EH (cell line): ENCODE measurements around the gene MYO16.
"Not testable (repeated sequence)": the region's sequence is repeated elsewhere in the genome, so short reads cannot be mapped to it uniquely, and the experiment has no call there.

Source experiments
- DNase-seq: peaks from one replicate; pipeline ENCODE4 v3.0.0-alpha.2; 2015; ENCODE audit warnings: low read depth

The MYO16 gene

DNA sequence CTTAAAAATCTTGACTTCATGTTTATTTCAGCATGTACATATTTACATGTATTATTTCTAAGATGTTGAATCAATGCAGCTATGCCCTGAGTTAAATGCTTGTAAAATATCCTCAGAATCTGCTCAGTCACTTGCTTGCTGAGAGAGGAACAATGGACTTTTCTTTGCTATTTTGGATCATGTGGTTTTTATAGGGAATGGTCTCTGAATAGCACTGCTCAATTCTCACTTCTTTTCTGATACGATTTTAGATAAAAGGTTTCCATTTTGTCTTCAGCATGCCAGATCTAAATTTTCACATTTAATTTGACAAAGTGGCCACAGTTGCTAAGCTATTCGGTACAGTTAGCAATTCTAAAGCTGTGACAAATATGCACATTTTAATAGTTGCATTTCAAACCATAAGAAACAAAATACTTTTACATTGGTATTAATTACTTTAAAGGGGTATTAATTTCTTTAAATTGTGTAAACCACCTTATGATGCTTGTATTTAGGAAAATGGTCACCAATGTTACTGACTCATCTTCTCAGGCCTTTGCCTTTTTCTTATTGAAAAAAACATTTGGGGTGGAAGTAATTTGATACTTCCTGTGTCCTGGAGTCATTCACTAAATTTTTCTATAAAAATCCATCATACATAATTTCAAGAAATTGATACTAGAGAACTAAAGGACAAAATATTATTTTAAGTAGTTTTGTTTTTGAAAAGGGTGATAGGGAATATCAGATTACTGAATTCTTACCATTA, 113.5 kb downstream of the MYO16 start:
- no peak for DNase-seq

DNA sequence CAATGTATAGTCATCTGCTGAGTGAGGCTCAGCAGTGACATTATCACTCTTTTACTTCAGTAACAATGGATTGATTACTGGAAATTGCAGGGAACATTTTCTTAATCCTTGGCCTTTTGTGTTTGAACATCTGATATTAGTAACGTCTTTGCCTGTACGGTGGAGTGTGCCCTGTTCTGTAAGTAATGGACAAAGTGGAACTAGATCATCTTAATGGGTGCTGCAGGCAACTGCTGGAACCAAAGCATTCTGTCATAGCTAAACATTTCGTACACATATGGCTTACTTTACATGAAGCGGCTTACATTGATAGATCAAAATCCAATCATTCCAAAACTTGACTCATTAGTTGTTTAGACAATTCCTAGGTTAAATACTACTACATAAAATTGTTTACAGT, 114.1 kb downstream of the MYO16 start:
- no peak for DNase-seq

DNA sequence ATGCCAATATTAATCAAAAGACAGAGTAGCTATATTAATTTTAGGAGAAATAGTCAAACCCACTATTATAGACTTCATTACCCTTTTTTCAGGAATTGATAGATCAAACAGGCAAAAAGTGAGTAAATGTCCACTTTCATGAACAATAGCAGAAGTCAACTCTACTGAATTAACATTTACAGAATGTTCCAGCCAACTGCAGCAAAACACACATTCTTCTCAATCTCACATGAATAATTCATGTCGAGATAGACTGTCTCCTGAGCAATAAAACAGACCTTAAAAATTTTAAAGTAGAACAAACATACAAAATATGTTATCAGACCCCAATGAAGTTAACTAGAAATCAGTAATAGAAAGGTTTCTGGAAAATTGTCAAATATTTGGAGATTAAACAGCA, 118.4 kb downstream of the MYO16 start:
- no peak for DNase-seq

DNA sequence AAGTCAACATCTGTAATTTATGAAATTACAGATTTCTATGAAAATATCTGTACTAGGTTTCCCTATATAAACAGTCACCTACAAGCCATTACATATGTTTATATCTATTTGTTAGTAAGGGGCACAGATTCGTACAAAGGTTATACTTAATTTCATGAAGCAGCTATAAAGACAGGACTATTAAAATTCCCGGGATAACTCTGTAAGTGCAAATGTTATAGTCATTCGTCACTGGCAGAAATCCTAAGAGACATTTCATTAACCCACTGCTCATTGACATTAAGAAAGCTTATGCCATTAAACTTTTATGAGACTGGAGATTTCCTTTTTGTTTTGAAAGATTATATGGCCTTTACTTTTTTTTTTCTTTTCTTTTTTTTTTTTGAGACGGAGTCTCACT, 122.9 kb downstream of the MYO16 start:
- DNase-seq = no peak

DNA sequence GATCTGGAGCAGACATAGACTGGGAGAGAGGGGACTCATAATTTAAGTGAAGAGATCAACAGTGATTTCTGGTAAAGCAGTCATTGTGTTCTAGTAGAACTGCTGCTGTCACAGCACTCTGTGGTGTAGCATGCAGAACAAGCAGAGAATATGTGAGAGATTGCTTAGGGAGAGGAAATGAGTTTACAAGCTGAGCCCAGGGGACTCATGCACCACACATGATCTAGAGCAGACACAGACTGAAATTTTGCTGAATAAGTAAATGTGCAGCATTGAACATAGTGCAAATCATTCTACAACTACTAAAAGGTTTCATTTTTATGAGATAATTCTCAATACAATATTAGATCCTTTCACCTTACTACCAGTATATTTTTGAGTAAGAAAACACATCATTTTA, 125.7 kb downstream of the MYO16 start:
- DNase-seq = no peak

DNA sequence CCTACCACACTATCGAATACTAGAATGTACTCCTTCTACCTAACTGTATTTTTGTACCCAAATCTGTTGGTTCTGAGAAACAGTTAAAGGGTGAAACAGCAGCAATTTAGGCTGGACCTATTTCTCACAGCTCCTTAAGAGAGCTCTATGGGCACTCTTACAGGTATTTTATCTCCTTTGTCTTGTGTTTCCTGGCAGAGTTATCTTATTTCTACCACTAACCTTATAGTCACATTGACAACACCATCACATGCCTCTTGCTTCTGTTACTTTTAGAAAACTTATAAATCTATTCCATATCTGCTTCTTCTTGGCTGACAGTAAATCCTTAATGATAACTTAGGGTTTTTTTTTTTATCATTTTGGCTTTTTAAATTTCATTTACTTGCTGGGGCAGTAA, 130.7 kb downstream of the MYO16 start:
- no peak for DNase-seq

- no peak for DNase-seq
These were observed 131.1 kb downstream of the MYO16 start for GRCh38 chr13:108760541-108760940.

DNA sequence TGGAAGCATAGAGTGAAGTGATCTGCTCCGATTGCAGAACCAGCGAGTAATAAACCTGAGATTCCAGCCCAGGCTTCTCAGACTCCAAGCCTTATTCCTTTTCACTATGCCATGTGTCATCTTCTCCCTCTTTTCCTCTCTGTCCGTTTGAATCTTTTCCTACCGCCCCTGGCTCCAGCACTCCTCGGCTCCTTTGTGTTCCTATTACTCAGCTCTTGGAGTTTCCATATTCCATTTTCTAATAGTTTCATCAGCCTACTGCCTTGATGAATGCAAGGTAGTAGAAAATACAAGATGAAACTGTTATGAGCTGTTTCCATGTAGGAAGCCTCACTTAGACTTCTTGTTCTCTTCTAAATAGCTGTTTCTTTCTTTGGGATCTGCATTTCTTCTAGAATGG, 138.6 kb downstream of the MYO16 start:
- no peak for DNase-seq

- no peak for DNase-seq
These were observed 140.0 kb downstream of the MYO16 start for GRCh38 chr13:108769213-108770070.

GRCh38 chr13:108775597-108775996, 146.2 kb downstream of the MYO16 start:
- no peak for DNase-seq

- no peak for DNase-seq
These were observed 147.2 kb downstream of the MYO16 start for GRCh38 chr13:108776650-108777049.

- no peak for DNase-seq
These were observed 148.3 kb downstream of the MYO16 start for GRCh38 chr13:108777421-108778420.

DNA sequence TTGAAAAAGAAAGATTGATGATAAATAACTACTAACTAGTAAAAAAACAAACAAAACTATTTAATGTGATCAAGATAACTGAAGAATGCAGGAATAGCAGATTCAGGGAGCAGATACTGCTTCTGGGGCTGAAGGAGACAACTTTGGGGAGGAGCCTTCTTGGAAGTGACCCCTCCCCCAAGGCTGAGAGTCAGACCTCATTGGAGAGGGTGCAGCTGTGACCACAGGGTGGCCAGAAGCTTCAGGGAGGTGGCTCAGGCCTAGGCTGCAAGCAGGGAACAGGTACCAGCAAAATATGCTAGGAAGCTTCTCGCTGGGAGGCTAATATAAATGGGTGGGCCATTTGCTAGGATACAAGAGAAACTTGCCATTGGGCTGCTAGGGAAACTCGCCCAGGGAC, 149.9 kb downstream of the MYO16 start:
- no peak for DNase-seq

GRCh38 chr13:108780706-108781105, 151.3 kb downstream of the MYO16 start:
- no peak for DNase-seq

DNA sequence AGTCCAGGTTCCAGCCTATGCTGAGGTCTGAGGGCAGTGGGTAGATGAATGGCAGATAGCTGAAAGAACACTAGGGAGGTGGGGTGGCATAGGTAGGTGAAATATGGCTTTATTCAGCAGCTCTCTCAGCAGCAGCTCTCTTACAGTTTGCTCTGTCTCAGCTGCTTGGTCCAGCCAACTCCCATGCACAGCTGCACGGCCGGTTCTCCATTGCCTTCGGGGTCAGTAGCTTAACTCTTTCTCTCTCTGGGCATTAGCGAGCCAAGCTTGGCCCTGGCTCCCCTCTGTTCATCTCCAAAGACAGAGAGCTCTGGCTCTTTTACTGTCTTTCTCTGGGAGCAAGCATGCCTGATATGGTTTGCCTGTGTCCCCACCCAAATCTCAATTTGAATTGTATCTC, 151.9 kb downstream of the MYO16 start:
- DNase-seq = no peak

GRCh38 chr13:108782480-108782879, 153.1 kb downstream of the MYO16 start:
- not testable (repeated sequence) for DNase-seq

DNA sequence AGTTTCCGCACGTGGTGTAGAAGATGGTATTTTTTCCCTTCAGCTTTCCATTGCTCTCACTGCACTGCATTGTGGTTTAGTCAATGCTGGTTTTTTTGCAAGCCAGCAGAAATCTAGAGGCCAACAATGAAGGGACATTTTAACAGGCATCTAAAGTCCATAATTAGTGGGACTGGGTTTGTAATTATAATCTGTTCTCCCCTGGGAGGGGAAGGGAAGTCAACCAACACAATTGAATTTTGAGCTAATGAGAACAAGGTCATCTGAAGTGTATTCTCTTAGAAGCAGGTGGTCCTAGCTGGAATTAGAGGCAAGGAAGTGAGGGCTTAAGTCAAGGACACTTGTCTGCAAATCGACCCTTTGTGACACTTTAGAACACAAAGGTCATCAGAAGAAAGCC, 156.4 kb downstream of the MYO16 start:
- DNase-seq = no peak

DNA sequence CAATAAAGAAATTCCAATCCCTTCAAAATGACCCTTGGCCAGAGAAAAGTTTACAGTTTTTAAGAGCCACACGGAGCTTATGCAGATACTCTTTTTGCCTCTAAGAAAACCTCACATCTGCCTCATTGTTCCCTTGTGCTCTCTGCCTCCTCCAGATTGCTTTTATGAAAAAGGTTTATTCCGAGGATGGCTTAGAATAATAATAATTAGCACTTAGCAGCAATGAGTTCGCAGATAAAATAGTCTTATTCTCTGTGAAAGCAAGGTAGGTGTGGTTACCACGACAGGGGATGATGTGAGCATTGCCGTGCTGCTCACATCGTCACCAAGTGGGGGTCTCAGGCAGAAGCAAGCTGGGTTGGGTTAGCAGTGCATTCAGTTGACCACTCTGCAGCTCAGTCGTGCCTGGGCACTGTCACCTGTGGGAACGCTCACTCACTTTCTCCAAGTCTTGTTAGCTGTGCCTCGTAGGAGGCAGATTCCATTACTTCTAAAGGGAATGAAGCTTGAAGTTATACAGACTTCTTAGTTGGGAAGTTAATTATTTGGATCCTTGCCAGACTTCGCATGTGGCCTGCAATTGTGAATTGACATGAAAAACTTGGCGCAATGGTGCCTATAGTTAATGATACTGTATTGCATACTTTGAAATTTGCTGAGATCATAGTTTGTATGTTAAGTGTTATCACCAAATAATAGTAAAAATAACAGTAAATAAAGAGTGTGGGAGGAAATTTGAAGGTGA, 157.2 kb downstream of the MYO16 start:
- no peak for DNase-seq

GRCh38 chr13:108787700-108788414, 158.4 kb downstream of the MYO16 start:
- no peak for DNase-seq

GRCh38 chr13:108789476-108789875, 160.1 kb downstream of the MYO16 start:
- DNase-seq = no peak

- no peak for DNase-seq
These were observed 166.4 kb downstream of the MYO16 start for GRCh38 chr13:108795841-108796240.
